Smooth muscle cell (in vitro differentiated cells): Measurements from ENCODE around the gene RTF2. TPM values are rescaled to one million over a fixed set of nuclear protein-coding genes. Genes with fewer than 3 reads are reported as not detected.

Source experiments
- DNase-seq: peaks from one replicate; lab custom pipeline; 2025; ENCODE audit not compliant: unreplicated experiment; lab: John Stamatoyannopoulos, UW
- H2AFZ ChIP-seq: fragments of 200-600 bp; sonication (generic); 2 replicates; pipeline ENCODE4 v1.6.0; 2016; ENCODE audit warnings: antibody characterized with exemption, low read depth, mild to moderate bottlenecking
- H3F3A ChIP-seq: fragments of 200-600 bp; sonication (generic); 2 replicates; pipeline ENCODE4 v1.6.0; 2017; ENCODE audit warnings: antibody characterized with exemption, low read depth
- H3K27ac ChIP-seq: fragments of 200-600 bp; sonication (generic); 2 replicates; pipeline ENCODE4 v1.5.1; 2016; ENCODE audit warnings: low read depth, mild to moderate bottlenecking
- H3K27me3 ChIP-seq: fragments of 200-600 bp; sonication (generic); 2 replicates; pipeline ENCODE4 v1.6.1; 2016; ENCODE audit warnings: low read depth, mild to moderate bottlenecking
- H3K36me3 ChIP-seq: fragments of 200-600 bp; sonication (generic); 2 replicates; pipeline ENCODE4 v1.5.1; 2016; ENCODE audit warnings: low read depth
- H3K4me1 ChIP-seq: fragments of 200-600 bp; sonication (generic); 2 replicates; pipeline ENCODE4 v1.5.1; 2016; ENCODE audit warnings: low read depth
- H3K4me2 ChIP-seq: fragments of 200-600 bp; sonication (generic); 2 replicates; pipeline ENCODE4 v1.6.0; 2016; ENCODE audit warnings: mild to moderate bottlenecking
- H3K4me3 ChIP-seq: fragments of 200-600 bp; sonication (generic); 2 replicates; pipeline ENCODE4 v1.5.1; 2016; ENCODE audit warnings: mild to moderate bottlenecking
- H3K79me2 ChIP-seq: fragments of 200-600 bp; sonication (generic); 2 replicates; pipeline ENCODE4 v1.6.0; 2016; ENCODE audit warnings: low read depth, mild to moderate bottlenecking
- H3K9ac ChIP-seq: fragments of 200-600 bp; sonication (generic); 2 replicates; pipeline ENCODE4 v1.6.0; 2016; ENCODE audit warnings: low read depth
- H3K9me3 ChIP-seq: fragments of 200-600 bp; sonication (generic); replicated peaks from 2 replicates; pipeline ENCODE4 v1.5.1; 2016; ENCODE audit warnings: low read depth
- H4K20me1 ChIP-seq: fragments of 200-600 bp; sonication (generic); 2 replicates; pipeline ENCODE4 v1.6.0; 2016; ENCODE audit warnings: low read depth
- CTCF ChIP-seq: fragments of 200-600 bp; sonication (generic); IDR thresholded peaks from 2 replicates; pipeline ENCODE4 v1.5.1; 2017; ENCODE audit warnings: borderline replicate concordance, mild to moderate bottlenecking, antibody characterized with exemption; ENCODE audit not compliant: insufficient read depth, poor library complexity, severe bottlenecking
- WGBS: methylation state at CpG from one replicate; pipeline ENCODE4 v1.1.7; 2016; ENCODE audit warnings: low lambda C conversion rate; 5-methylcytosine and 5-hydroxymethylcytosine counted together
- polyA plus RNA-seq: library from polyadenylated mRNA; unstranded; fragments of >200 nt; fragmentation: Nextera tagmentation; extraction: Ambion mirVana; gene quantifications from 2 replicates; pipeline ENCODE4 v1.2.1, GENCODE V29; 2016
- total RNA-seq: library from RNA; depleted of rRNA; stranded (reverse); fragments of >200 nt; gene quantifications from 2 replicates; pipeline ENCODE4 v1.2.3, GENCODE V29; 2014

Gene RTF2
- total and polyA plus RNA-seq, 2 experiments from 2014 or later: 38.0 to 106 TPM

- DNase-seq: no peak
- no peaks in the 10 kb centered on the region for H3F3A ChIP-seq
- H4K20me1 ChIP-seq: no peaks in the 10 kb centered on the region
- no peak overlapping the region for H2AFZ ChIP-seq
- TF ChIP-seq CTCF: no peak
- no peak overlapping the region for H3K27ac ChIP-seq
- H3K9me3 ChIP-seq: no peaks in the 10 kb centered on the region
- no peaks in the 10 kb centered on the region for H3K4me1 ChIP-seq
- H3K27me3 ChIP-seq: no peaks in the 10 kb centered on the region
- H3K4me3 ChIP-seq: no peak overlapping the region
- no peak overlapping the region for H3K4me2 ChIP-seq
- no peaks in the 10 kb centered on the region for H3K79me2 ChIP-seq
- WGBS: 76% methylated on average over 5 of the region's 5 CpGs
- H3K9ac ChIP-seq: no peak overlapping the region
- no peaks in the 10 kb centered on the region for H3K36me3 ChIP-seq
Observed at GRCh38 chr20:56428410-56428809, 40.0 kb upstream of the RTF2 start.

- DNase-seq: no peak
- Histone ChIP-seq H3F3A (no peaks in the 10 kb centered on the region), H3K27me3 (no peaks in the 10 kb centered on the region), H3K27ac (no peak overlapping the region), H2AFZ (no peak overlapping the region), H3K4me1 (no peaks in the 10 kb centered on the region), H3K79me2 (no peaks in the 10 kb centered on the region), H3K36me3 (no peaks in the 10 kb centered on the region), H3K4me2 (peak overlapping the region; percentile 36), H3K9ac (no peak overlapping the region), H3K4me3 (no peak overlapping the region), H3K9me3 (no peaks in the 10 kb centered on the region), H4K20me1 (no peaks in the 10 kb centered on the region)
- no peak for TF ChIP-seq CTCF
- WGBS: 84% methylated on average over 8 of the region's 8 CpGs
Observed at GRCh38 chr20:56428881-56429280, 39.5 kb upstream of the RTF2 start.

GRCh38 chr20:56429502-56429901, 38.9 kb upstream of the RTF2 start:
- no peaks in the 10 kb centered on the region for H3K36me3 ChIP-seq
- WGBS: 47% methylated on average over 6 of the region's 6 CpGs
- H3K9ac ChIP-seq: no peak overlapping the region
- no peak overlapping the region for H3K4me3 ChIP-seq
- H3K27ac ChIP-seq: no peak overlapping the region
- no peak overlapping the region for H2AFZ ChIP-seq
- no peaks in the 10 kb centered on the region for H3K27me3 ChIP-seq
- H3F3A ChIP-seq: no peaks in the 10 kb centered on the region
- DNase-seq: no peak
- peak overlapping the region; percentile 36 for H3K4me2 ChIP-seq
- no peak for TF ChIP-seq CTCF
- H3K79me2 ChIP-seq: no peaks in the 10 kb centered on the region
- no peaks in the 10 kb centered on the region for H3K4me1 ChIP-seq
- H4K20me1 ChIP-seq: no peaks in the 10 kb centered on the region
- H3K9me3 ChIP-seq: no peaks in the 10 kb centered on the region

- H3K4me2 ChIP-seq: no peak overlapping the region
Observed at GRCh38 chr20:56429941-56430340, 38.5 kb upstream of the RTF2 start.

More at GRCh38 chr20:56429941-56430340, 38.5 kb upstream of the RTF2 start:
- Histone ChIP-seq H3K4me3 (no peak overlapping the region), H3K27me3 (no peaks in the 10 kb centered on the region), H3F3A (no peaks in the 10 kb centered on the region), H3K79me2 (no peaks in the 10 kb centered on the region), H3K9ac (no peak overlapping the region), H3K27ac (no peak overlapping the region), H4K20me1 (no peaks in the 10 kb centered on the region), H3K4me1 (no peaks in the 10 kb centered on the region), H3K9me3 (no peaks in the 10 kb centered on the region), H2AFZ (no peak overlapping the region), H3K36me3 (no peaks in the 10 kb centered on the region)
- 74% methylated on average over 4 of the region's 4 CpGs for WGBS
- TF ChIP-seq CTCF: no peak
- no peak for DNase-seq
